T-cell (primary cell): ENCODE data around the gene KCNH2. TPM values are rescaled to one million over a fixed set of nuclear protein-coding genes. Genes with fewer than 3 reads are reported as not detected.
A peak's percentile ranks its signal among the peaks of the same experiment; 100 is the strongest.

Experiments used
- ATAC-seq, 4 experiments: fragments of 200-7000 bp in 3 of 4; fragments of 150-1000 bp in 1 of 4; cut with Tn5 transposase; replicated peaks in 1 of 4; 1 replicate in 3 of 4; 2 replicates in 1 of 4; pipeline ENCODE4 v1.10.0; 2021; ENCODE audit warnings: moderate library complexity in 3 of 4, mild to moderate bottlenecking in 2 of 4, moderate number of reproducible peaks in 1 of 4
- CTCF ChIA-PET, 2 donors: fragments of 300-600 bp; sonication (Branson Sonifier 250); formaldehyde crosslinking; loops; one replicate each; lab custom pipeline; 2022; ENCODE audit warnings: antibody characterized with exemption in 2 of 2; lab: Charles Lee
- POLR2A ChIA-PET, 2 donors: fragments of 300-600 bp; sonication (Branson Sonifier 250); formaldehyde crosslinking; loops; one replicate each; lab custom pipeline; 2022; ENCODE audit warnings: antibody characterized with exemption in 2 of 2; lab: Charles Lee
- DNase-seq, 35 experiments: peaks; one replicate each; pipeline versions ENCODE4 v3.0.0 to v3.0.0-alpha.2; 2013 to 2023
- H3K27ac ChIP-seq: one replicate; pipeline ENCODE4 v1.5.1; 2013; ENCODE audit warnings: low read length
- H3K27me3 ChIP-seq, 2 experiments: replicated peaks in 1 of 2; 1 replicate in 1 of 2; 2 replicates in 1 of 2; pipeline versions ENCODE4 v1.6.1 to v1.7.0; 2013; ENCODE audit warnings: low read length in 1 of 2, mixed read lengths in 1 of 2; ENCODE audit not compliant: control insufficient read depth in 2 of 2, insufficient read depth in 2 of 2; ENCODE audit errors: extremely low read depth in 1 of 2
- H3K36me3 ChIP-seq, 2 donors: 1 replicate in 1 of 2; 2 replicates in 1 of 2; pipeline versions ENCODE4 v1.6.1 to v1.7.0; 2013; ENCODE audit warnings: low read length in 1 of 2; ENCODE audit not compliant: control insufficient read depth in 2 of 2, insufficient read depth in 1 of 2; ENCODE audit errors: extremely low read depth in 1 of 2
- H3K4me1 ChIP-seq, 2 experiments: 1 replicate in 1 of 2; 2 replicates in 1 of 2; pipeline versions ENCODE4 v1.6.1 to v1.7.0; 2013; ENCODE audit warnings: low read length in 2 of 2, mixed read lengths in 1 of 2; ENCODE audit not compliant: insufficient read depth in 2 of 2, control insufficient read depth in 1 of 2; ENCODE audit errors: extremely low read depth in 1 of 2
- H3K4me3 ChIP-seq, 2 donors: 1 replicate in 1 of 2; 2 replicates in 1 of 2; pipeline versions ENCODE4 v1.5.1 to v1.7.0; 2013; ENCODE audit warnings: mild to moderate bottlenecking in 2 of 2, low read length in 1 of 2, moderate library complexity in 1 of 2; ENCODE audit not compliant: control insufficient read depth in 1 of 2; ENCODE audit errors: extremely low read depth in 1 of 2
- H3K9me3 ChIP-seq: 2 replicates; pipeline ENCODE4 v1.7.0; 2013
- H3K27ac Mint-ChIP-seq, 2 donors: one replicate each; pipeline ENCODE4 v1.8.0; 2020 to 2021; ENCODE audit warnings: mild to moderate bottlenecking in 2 of 2, mixed read lengths in 2 of 2
- H3K27me3 Mint-ChIP-seq, 2 donors: one replicate each; pipeline ENCODE4 v1.8.0; 2021 to 2022; ENCODE audit warnings: mixed read lengths in 2 of 2
- H3K36me3 Mint-ChIP-seq: one replicate; pipeline ENCODE4 v1.8.0; 2021; ENCODE audit warnings: mixed read lengths
- H3K4me1 Mint-ChIP-seq, 3 donors: one replicate each; pipeline ENCODE4 v1.8.0; 2020 to 2022; ENCODE audit warnings: mixed read lengths in 3 of 3, mild to moderate bottlenecking in 1 of 3
- H3K4me3 Mint-ChIP-seq, 3 donors: one replicate each; pipeline ENCODE4 v1.8.0; 2020 to 2022; ENCODE audit warnings: mild to moderate bottlenecking in 3 of 3, mixed read lengths in 3 of 3, moderate library complexity in 3 of 3
- H3K9me3 Mint-ChIP-seq, 3 donors: one replicate each; pipeline ENCODE4 v1.8.0; 2020 to 2022; ENCODE audit warnings: mixed read lengths in 3 of 3
- WGBS: methylation state at CpG from one replicate; pipeline ENCODE4 v1.1.5; 2013; ENCODE audit warnings: missing lambda C conversion rate; ENCODE audit not compliant: insufficient coverage; 5-methylcytosine and 5-hydroxymethylcytosine counted together
- total RNA-seq, 35 experiments: library from RNA in 6 of 35; stranded (reverse) in 6 of 35; fragments of 120-200 nt in 1 of 35; gene quantifications; one replicate each; pipeline versions ENCODE4 v1.2.1 to v1.2.4 and lab custom pipeline; 2013 to 2026

Gene KCNH2
- total RNA-seq, 5 donors from 2014 or later (not counting 1 experiment from before 2014, with no cell fraction given) = 2.9 to 4.6 (median 3.0) TPM

DNA sequence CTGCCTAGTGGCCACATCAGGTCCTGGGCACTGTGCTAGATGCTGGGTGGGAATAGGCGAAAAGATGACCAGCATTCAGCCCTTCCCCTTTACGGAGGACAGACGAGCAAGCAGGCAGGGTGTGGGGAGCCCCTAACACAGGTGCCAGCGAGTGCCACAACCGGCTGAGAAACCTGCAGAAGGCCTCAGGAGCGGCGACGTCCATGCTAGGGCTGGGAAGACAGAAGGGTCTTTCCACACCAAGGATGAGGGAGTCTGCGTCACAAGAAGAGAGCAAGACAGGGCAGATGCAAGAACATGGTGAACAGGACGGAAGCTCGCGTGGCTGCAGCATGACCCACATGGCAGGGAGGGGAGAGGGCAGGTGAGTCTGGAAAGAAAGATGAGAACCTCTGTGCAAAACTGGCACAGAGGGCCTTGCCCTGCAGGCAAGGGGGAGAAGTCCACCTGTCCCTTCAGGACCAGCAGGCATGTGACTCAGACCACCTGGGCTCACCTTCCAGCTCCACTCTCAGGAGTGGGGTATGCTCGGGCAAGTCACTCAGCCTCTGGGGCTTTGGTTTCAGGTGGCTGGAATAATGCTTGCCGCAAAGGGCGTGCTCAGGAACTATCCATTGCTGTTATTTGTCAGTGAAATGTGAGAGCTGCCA, 36.6 kb downstream of the KCNH2 start:
- H3K9me3 ChIP-seq = no peaks in the 10 kb centered on the region
- H3K36me3 ChIP-seq = no peaks in the 10 kb centered on the region
- no peaks in the 10 kb centered on the region for H3K9me3 Mint-ChIP-seq
- H3K27me3 Mint-ChIP-seq = peaks cover 0 to 3% of the 10 kb centered on the region in 2 donors
- ATAC-seq (no peak), DNase-seq (peak in 1 of 35 experiments; percentile 11)
- H3K4me3 Mint-ChIP-seq = peak overlapping the region in 1 of 3 donors; percentile 31
- peaks cover 50 to 52% (median 51%) of the 10 kb centered on the region in 3 donors for H3K4me1 Mint-ChIP-seq
- H3K27me3 ChIP-seq = peaks cover 0 to 17% of the 10 kb centered on the region in 2 experiments
- POLR2A ChIA-PET = no interaction called here
- 90% methylated on average over 14 of the region's 15 CpGs for WGBS
- H3K27ac ChIP-seq = no peak overlapping the region
- CTCF ChIA-PET = no interaction called here
- H3K36me3 Mint-ChIP-seq = no peaks in the 10 kb centered on the region
- no peak overlapping the region for H3K4me3 ChIP-seq
- H3K27ac Mint-ChIP-seq = peak overlapping the region in 1 of 2 donors; percentile 8
- H3K4me1 ChIP-seq = peaks cover 4 to 46% of the 10 kb centered on the region in 2 experiments

DNA sequence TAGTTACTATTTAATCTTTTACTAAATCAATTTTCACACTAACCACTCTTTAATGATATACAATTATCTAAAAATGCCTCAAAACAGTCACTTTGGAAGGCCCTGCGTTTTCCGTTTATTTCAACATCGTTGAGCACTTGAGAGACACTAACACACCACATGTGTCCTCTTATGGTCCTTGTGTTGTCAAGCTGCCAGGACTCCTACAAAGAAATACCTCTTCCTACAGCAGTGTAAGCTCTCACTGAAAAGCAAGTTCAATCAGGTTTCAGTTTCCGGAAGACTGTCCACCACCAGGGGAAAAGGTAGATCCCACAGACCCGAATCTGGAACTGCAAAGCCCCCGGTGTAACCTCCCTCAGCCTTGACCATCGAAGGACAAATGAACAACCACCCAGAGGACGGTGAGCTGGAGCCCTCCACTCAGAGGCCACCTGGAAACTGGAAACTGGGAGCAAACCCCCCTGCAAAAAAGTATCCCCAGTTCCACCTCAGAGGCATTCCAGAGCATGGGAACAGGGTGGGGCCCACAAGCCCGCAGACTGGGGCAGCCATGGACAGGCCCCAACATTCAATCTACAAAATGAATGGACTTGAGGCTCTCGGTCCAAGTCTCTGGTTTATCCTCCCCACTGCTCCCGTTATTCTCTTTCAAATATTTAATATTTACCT, 37.6 kb downstream of the KCNH2 start:
- no peak overlapping the region for H3K4me3 ChIP-seq
- ChIA-PET POLR2A (no interaction called here), CTCF (no interaction called here)
- Mint-ChIP-seq H3K9me3 (no peaks in the 10 kb centered on the region), H3K27me3 (peaks cover 0 to 1% of the 10 kb centered on the region in 2 donors), H3K4me3 (no peak overlapping the region), H3K27ac (no peak overlapping the region), H3K4me1 (peaks cover 50 to 52% (median 51%) of the 10 kb centered on the region in 3 donors), H3K36me3 (no peaks in the 10 kb centered on the region)
- H3K27me3 ChIP-seq = peaks cover 0 to 9% of the 10 kb centered on the region in 2 experiments
- peak in 1 of 35 experiments; percentile 10 for DNase-seq
- WGBS = 75% methylated on average over 8 of the region's 11 CpGs
- H3K4me1 ChIP-seq = peaks cover 4 to 46% of the 10 kb centered on the region in 2 experiments
- H3K27ac ChIP-seq = no peak overlapping the region
- no peaks in the 10 kb centered on the region for H3K9me3 ChIP-seq
- no peaks in the 10 kb centered on the region for H3K36me3 ChIP-seq
- no peak for ATAC-seq

GRCh38 chr7:150939466-150939865, 38.7 kb downstream of the KCNH2 start:
- no peaks in the 10 kb centered on the region for H3K9me3 Mint-ChIP-seq
- no peaks in the 10 kb centered on the region for H3K36me3 Mint-ChIP-seq
- Histone ChIP-seq H3K27me3 (peaks cover 0 to 5% of the 10 kb centered on the region in 2 experiments), H3K27ac (no peak overlapping the region), H3K4me3 (no peak overlapping the region), H3K4me1 (peaks cover 4 to 46% of the 10 kb centered on the region in 2 experiments), H3K36me3 (no peaks in the 10 kb centered on the region), H3K9me3 (no peaks in the 10 kb centered on the region)
- ATAC-seq (no peak), DNase-seq (no peak)
- ChIA-PET POLR2A (no interaction called here), CTCF (interaction anchor here in 1 of 2 donors (0.6 kb wide), 1 partner anchor 9 kb away, joined by 4 read pairs; no protein-coding TSS in a partner anchor)
- H3K4me1 Mint-ChIP-seq = peaks cover 50 to 52% (median 51%) of the 10 kb centered on the region in 3 donors
- H3K27ac Mint-ChIP-seq = peak overlapping the region in 1 of 2 donors; percentile 63
- no peak overlapping the region for H3K4me3 Mint-ChIP-seq
- no peaks in the 10 kb centered on the region for H3K27me3 Mint-ChIP-seq

- DNase-seq (peak in 1 of 35 experiments; percentile 7), ATAC-seq (no peak)
- Histone ChIP-seq H3K9me3 (no peaks in the 10 kb centered on the region), H3K27me3 (peaks cover 0 to 5% of the 10 kb centered on the region in 2 experiments), H3K4me1 (peaks cover 4 to 46% of the 10 kb centered on the region in 2 experiments), H3K36me3 (no peaks in the 10 kb centered on the region), H3K27ac (no peak overlapping the region), H3K4me3 (no peak overlapping the region)
- no peaks in the 10 kb centered on the region for H3K27me3 Mint-ChIP-seq
- H3K4me1 Mint-ChIP-seq = peaks cover 50 to 52% (median 51%) of the 10 kb centered on the region in 3 donors
- ChIA-PET POLR2A (no interaction called here), CTCF (interaction anchor here in 1 of 2 donors (0.6 kb wide), 1 partner anchor 9 kb away, joined by 4 read pairs; no protein-coding TSS in a partner anchor)
- 82% methylated on average over 2 of the region's 2 CpGs for WGBS
- H3K4me3 Mint-ChIP-seq = peak overlapping the region in 1 of 3 donors; percentile 61
- no peaks in the 10 kb centered on the region for H3K9me3 Mint-ChIP-seq
- H3K27ac Mint-ChIP-seq = peak overlapping the region in 1 of 2 donors; percentile 63
- no peaks in the 10 kb centered on the region for H3K36me3 Mint-ChIP-seq
These were observed 39.1 kb downstream of the KCNH2 start for GRCh38 chr7:150939052-150939451.

DNA sequence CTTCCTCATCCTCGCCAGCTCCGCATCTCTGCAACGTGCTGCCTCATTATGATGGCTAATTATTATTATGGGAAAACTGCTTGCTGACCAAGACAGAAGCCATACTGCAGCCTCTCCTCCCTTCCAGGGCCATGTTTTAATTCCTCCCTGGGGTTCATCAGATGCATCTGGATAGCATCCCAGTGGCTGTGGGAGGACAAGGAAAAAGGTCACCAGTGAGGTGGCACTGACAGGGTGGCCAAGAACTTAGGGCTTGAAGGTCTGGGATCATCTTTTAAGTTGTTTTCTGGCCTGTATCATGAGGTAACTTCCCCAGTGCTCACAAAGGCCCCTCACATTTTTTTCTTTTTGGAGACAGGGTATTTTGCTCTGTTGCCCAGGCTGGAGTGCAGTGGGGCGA, 39.6 kb downstream of the KCNH2 start:
- Mint-ChIP-seq H3K27me3 (no peaks in the 10 kb centered on the region), H3K9me3 (no peaks in the 10 kb centered on the region), H3K27ac (peak overlapping the region; percentile 88 to 89), H3K4me1 (peaks cover 50 to 52% (median 50%) of the 10 kb centered on the region in 3 donors), H3K36me3 (no peaks in the 10 kb centered on the region), H3K4me3 (peak overlapping the region in 2 of 3 donors; percentile 61 to 67)
- Histone ChIP-seq H3K27me3 (peaks cover 0 to 5% of the 10 kb centered on the region in 2 experiments), H3K27ac (peak overlapping the region; percentile 17), H3K4me1 (peaks cover 4 to 46% of the 10 kb centered on the region in 2 experiments), H3K36me3 (no peaks in the 10 kb centered on the region), H3K9me3 (no peaks in the 10 kb centered on the region), H3K4me3 (no peak overlapping the region)
- ATAC-seq (no peak), DNase-seq (no peak)
- ChIA-PET CTCF (no interaction called here), POLR2A (no interaction called here)
- 88% methylated on average over 1 of the region's 4 CpGs for WGBS

GRCh38 chr7:150937848-150938561, 40.1 kb downstream of the KCNH2 start:
- CTCF ChIA-PET = interaction anchor here (0.6 to 1.1 kb wide), 3 partner anchors 61 to 171 kb away, joined by 3 to 6 read pairs (median 3); no protein-coding TSS in a partner anchor
- ATAC-seq (peak; percentile 71 to 82 (median 74)), DNase-seq (peak in 18 of 35 experiments; percentile 9 to 46 (median 20))
- H3K27me3 ChIP-seq = peaks cover 0 to 5% of the 10 kb centered on the region in 2 experiments
- no peak overlapping the region for H3K4me3 ChIP-seq
- H3K27me3 Mint-ChIP-seq = no peaks in the 10 kb centered on the region
- H3K4me1 Mint-ChIP-seq = peaks cover 44 to 46% (median 44%) of the 10 kb centered on the region in 3 donors
- no peaks in the 10 kb centered on the region for H3K9me3 Mint-ChIP-seq
- H3K27ac Mint-ChIP-seq = peak overlapping the region; percentile 88 to 89
- H3K36me3 ChIP-seq = no peaks in the 10 kb centered on the region
- H3K4me3 Mint-ChIP-seq = peak overlapping the region; percentile 60 to 67 (median 61)
- peaks cover 4 to 43% of the 10 kb centered on the region in 2 experiments for H3K4me1 ChIP-seq
- H3K36me3 Mint-ChIP-seq = no peaks in the 10 kb centered on the region
- 7% methylated on average over 9 of the region's 15 CpGs for WGBS
- no peaks in the 10 kb centered on the region for H3K9me3 ChIP-seq
- POLR2A ChIA-PET = no interaction called here
- peak overlapping the region; percentile 17 for H3K27ac ChIP-seq
